ELF-1 (cell line): ENCODE results near the gene UBE2O.

ENCODE experiments used
- DNase-seq: peaks from one replicate; pipeline ENCODE4 v3.0.0-alpha.2; 2016; ENCODE audit warnings: low read depth, low spot score

Gene UBE2O

DNA sequence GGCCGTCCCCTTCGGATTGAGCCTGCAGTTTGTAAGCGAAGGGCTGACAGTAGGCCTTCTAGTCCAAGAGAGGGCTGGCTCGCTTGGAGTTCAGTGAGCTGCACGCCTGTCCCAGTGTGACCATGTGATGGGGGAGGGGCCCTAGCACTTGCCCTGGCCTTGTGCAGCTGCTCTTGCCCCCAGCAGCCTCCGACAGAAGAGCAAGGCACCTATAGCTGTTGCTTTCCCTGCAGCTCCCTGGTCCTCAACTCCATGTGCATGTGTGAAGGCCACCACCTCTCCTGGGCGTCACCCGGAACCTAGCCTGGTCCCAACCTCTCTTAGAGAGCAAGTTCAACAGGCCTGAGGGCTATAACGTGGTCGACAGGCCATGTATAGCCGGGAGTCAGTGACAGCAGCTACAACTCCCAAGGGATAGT lies 62.9 kb downstream of the UBE2O start:
- peak; percentile 47 for DNase-seq

DNA sequence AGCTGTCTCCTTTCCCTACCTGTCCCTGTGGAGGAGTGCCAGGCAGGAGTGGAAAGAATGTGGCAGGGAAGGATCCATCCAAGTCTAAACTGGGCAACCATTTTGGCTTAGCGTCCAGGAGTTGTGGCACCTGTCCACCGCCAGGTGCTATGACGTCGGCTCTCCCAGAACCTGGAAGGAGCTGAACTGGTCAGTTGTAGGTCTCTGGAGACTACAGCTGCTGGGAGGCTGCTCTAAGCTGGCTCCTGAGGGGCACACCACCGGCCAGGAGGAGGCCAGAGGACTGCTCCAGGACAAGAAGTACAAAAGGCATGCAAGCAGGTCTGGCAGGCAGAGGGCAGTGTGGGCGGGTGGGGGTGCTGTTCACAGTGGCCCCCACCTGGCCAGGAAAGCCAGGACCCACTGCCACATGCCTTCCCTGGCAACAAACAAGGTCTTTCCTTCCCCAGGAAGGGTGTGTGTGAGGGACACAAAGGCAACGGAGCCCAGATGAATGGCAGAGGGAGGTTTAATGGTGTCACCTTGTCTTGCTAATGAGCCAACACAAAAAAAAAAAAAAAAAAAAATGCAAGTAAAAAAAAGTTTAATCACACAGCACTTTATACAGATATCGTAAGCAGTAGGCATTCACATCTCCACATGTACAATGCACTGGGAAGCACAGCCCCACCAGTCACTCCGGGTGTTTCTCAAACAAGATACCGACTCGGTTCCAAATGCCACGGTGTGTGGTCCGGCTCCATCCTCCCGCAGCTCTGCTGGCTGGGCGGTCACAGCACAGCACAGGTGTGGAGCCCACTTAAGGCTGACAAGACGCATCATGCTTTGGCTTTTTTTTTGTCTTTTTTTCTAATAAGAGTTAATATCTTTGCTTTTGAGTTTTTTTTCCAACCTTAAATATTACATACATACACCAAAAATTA lies 63.7 kb downstream of the UBE2O start:
- no peak for DNase-seq

DNA sequence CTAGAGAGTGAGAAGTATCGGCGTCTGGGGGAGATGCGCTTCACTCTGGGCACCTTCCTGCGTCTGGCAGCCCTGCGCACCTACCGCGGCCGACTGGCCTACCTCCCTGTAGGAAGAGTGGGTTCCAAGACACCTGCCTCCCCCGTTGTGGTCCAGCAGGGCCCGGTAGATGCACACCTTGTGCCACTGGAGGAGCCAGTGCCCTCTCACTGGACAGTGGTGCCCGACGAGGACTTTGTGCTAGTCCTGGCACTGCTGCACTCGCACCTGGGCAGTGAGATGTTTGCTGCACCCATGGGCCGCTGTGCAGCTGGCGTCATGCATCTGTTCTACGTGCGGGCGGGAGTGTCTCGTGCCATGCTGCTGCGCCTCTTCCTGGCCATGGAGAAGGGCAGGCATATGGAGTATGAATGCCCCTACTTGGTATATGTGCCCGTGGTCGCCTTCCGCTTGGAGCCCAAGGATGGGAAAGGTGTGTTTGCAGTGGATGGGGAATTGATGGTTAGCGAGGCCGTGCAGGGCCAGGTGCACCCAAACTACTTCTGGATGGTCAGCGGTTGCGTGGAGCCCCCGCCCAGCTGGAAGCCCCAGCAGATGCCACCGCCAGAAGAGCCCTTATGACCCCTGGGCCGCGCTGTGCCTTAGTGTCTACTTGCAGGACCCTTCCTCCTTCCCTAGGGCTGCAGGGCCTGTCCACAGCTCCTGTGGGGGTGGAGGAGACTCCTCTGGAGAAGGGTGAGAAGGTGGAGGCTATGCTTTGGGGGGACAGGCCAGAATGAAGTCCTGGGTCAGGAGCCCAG lies 65.8 kb downstream of the UBE2O start:
- DNase-seq, result no peak

DNA sequence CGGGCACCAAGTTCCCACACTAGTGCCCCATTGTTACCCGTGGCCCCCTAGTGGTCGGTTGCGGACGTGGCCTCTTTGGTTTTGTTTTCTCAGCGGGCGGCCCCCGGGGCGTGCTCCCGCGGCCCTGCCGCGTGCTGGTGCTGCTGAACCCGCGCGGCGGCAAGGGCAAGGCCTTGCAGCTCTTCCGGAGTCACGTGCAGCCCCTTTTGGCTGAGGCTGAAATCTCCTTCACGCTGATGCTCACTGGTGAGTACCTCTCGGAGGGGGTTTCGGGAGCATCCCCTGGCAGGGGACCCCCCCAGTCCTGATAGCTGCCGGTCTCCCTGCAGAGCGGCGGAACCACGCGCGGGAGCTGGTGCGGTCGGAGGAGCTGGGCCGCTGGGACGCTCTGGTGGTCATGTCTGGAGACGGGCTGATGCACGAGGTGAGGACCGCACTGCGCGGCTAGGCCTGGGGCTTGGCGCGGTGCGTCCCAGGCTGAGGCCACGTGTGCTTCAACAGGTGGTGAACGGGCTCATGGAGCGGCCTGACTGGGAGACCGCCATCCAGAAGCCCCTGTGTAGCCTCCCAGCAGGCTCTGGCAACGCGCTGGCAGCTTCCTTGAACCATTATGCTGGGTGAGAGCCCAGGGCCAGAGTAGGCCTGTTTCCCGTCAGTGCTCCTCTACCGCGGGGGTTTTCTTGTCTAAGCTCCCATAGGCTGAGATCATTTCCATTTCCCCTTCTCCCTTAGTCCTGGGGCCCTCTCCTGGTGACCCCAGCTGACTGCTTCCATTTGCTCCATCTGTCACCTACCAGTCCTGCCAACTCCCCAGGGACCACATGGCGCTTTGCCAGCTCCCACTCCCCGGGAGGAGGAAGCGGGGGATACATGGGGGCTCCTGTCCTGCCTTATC lies 66.8 kb downstream of the UBE2O start:
- DNase-seq, result peak; percentile 89

DNA sequence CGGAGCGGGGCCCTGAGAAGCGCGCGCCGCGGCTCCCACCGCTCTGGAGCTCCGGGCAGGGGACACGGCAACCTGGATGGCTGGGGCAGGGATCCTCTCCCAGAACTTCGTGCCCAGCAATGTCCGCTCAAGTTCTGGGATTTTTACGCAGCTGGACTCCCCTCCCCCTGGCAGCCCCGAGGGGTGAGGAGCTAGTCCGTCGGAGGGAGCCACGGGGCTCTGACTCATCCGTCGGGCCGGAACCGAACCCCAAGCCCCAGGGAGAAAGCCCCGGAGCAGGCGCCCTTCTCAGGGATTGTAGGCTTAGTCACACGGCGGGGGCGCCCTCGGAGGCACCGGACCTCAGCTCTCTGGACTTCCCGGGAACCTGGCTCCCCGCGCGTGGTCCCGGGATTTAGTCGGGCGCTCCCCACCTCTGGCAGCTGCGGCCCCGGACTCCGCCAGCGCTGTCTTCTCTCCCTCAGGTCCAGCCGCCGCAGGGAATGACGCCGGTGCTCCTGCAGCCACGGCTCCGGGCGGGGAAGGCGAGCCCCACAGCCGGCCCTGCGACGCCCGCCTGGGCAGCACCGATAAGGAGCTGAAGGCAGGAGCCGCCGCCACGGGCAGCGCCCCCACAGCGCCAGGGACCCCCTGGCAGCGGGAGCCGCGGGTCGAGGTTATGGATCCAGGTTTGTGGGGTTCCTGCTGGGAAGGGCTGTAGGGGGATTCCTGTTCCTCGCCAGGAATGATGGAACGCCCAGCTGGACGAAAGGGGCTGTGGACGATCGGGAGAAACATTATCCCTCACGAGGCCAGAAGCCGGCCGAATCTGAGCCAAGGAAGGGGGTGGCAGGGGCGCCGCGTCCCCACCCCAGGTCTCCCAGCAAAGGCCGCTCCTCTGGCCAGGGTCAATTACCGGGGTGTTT lies 67.7 kb downstream of the UBE2O start:
- peak; percentile 54 for DNase-seq

DNA sequence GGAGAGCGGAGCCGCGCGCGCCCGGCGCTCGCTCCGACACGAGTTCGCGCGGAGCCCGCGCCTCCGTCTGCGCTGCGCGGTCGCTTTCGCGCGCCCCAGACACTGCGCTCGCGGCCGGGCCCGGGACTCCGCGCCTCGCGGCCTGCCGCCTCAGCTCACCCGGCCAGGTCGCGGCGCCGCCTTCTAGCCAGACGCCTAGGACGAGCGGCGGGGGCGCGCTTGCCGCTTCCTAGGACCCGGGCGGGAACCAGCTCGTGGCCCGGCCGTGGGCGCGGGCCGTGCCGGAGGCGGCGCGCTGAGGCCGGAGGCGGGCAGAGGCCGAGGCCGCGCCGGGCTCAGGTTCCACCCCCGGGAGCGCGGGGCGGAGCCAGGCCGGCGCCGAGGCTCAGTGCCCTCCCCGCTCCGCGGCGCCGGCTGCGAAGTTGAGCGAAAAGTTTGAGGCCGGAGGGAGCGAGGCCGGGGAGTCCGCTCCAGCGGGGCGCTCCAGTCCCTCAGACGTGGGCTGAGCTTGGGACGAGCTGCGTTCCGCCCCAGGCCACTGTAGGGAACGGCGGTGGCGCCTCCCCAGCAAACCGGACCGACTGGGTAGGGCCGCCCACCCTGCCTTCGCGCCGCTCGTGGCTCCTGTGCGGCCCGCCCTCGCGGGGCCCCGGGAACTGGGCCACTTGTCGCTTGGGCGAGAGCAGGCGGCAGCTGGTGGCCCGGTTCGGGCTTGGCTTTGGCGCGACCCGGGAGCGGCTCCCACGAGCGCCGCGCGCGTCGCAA lies 68.5 kb downstream of the UBE2O start, which contains the start of gene SPHK1:
TSS of gene SPHK1 (plus strand) at position 388 of the 765 bp plus-strand sequence. CDS start 1,036 bp downstream, outside the sequence.
- DNase-seq, result peak; percentile 71

DNA sequence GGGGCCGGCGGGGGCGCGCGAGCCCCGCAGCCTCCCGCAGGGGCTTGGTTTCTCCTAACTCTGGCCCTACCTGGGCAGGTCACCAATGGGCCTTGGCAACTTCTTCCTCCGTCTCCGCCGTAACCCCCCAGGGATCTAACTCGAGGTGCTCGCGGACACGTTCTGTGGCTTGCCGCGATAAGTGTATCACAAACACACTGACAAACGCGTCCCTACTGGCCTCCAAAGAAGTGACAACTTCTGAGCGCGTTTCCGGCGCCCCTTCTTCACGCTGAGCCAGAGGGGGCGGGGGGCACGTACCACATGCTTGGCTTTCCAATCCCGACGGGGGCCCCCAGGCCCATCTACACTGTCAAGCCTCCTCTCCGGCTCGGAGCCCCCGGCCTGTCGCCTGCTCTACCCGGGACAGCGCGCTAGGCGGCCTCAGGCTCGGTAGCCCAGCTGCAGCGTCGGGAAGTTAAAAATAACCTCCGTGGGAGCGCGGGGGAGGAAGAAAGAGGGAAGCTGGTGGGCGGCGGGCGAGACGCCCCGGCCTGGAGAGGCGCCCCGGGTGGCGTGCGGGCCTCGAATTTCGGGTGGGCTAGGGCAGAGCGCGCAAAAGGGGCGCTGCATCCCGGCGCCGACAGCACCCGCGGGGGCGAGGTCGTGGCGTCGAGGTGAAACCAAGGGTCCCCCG lies 69.3 kb downstream of the UBE2O start:
- DNase-seq, result peak; percentile 64

DNA sequence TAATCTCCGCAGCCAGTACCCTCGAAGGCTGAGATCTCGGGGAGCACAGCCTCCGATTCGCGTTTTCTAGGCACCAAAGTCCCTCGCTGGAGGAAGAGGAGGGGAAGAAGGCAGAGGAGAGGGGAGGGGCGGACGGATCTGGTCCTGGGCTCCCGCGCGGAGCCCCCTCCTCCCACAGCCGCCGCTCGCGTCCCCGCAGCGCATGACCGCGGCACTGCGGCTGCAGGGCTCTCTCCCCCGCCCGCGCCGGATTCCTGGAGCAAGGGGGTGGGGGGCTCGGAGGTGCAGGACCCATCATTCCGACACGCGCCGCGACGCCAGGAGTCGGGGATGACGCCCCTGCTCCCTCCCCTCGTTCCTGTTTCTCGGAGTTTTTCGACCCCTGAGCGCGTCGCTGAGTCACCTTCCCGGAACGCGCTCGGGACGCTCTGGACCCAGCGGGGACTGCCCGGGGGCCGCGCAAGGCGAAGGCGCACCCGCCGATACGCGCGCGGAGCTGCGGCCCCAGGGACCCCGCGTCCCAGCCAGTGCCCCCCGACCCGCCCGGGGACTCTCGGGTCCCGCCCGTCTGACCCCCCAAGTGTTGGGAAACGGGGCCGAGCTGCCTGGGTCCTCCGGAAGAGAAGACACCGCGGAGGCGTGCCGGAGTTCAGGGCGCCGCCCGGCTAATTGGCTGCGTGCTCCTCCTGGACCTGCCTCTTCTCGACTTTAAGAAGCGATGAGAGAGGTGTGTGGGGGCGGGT lies 70.0 kb downstream of the UBE2O start:
- DNase-seq, result peak; percentile 79

DNA sequence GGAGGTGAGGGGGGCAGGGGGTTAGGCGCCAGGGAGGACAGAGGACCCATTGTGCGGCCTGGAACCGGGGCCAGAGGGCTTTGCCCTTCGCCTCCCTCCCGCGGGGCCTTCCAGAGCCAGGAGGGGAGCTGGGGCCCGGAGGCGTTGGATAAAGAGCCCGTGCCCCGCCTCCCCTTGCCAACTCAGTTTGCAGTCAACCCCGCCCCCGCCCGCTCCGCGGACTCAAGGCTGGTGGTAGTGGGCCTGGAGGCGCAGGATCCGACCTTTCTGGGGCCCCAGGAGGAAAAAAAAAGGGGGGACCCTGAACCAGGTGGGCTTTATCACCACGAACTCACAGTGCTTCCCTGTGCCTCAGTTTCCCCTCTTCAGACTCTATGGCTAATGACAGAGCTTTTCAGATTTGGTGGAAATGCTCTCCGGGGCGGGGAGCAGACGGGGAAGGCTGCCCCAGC lies 70.6 kb downstream of the UBE2O start:
- peak; percentile 76 for DNase-seq

DNA sequence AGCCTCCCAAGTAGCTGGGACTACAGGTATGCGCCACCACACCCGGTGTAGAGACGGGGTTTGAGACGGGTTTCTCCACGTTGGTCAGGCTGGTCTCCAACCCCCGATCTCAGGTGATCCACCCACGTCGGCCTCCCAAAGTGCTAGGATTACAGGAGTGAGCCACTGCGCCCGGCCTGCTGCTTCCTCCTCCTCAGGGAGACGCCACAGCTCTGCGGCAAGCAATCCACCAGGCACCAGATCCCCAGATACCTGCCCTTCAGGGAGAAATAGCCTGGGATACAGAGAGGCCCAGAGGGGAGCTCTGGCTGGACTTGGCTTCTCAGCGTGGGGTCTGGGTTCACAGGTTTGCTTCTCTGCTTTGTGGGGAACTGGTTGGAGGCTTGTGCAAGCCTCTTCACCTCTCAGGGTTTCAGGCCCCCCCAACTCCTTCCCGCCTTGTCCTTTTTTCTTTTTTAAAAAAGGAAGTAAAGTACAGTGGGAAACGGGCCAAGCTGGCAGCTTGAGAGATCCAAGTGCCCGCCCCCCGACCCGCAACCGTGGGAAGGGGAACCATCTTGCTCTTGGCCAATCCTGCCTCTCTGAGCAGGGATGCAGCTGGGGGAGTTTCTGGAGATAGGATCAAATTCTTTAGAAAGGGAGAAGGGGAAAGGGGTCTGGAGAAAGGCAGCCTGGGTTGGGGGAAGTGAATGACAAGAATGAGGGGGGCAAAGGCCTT lies 71.2 kb downstream of the UBE2O start:
- DNase-seq, result peak; percentile 51

DNA sequence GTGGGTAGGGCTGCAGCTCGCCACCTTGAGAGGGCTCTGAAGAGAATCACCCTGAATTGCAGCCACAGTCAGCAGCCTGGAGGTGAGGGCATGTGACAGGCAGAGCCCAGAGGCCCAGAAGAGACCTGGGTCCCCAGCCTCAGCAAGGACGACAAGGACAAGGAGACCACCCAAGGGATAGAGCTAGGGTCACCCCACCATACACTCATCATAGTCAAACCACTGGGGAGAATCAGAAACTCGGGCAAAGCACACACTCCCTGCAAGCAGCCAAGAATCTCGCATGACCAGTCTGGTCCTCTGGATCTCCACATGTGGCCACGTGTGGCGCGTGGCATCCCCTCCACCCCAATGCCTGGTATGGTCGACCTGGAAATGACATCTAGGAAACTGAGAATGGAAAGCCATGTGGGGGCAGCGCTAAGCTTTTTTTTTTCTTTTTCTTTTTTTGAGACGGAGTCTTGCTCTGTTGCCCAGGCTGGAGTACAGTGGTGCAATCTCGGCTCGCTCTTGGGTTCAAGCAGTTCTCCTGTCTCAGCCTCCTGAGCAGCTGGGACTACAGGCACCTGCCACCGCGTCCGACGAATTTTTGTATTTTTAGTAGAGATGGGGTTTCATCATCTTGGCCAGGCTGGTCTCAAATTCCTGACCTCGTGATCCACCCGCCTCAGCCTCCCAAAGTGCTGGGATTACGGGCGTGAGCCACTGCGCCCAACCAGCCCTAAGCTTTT lies 73.1 kb downstream of the UBE2O start:
- DNase-seq, result no peak

DNA sequence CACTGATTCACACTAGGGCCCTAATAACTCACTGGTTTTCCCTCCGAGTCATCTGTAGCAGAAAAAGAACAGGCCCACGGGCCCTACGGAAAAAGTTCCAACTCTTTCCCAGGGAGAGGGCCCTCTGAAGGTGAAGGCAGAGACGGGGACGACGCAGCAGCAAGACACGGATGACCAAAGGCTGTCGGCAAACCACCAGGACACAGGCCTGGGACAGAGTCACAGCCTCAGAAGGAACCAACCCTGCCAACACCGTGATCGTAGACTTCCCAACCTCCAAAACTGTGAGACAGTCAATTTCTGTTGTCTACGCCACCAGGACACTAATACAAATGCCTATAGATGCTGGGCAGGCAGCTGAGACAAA lies 73.7 kb downstream of the UBE2O start:
- DNase-seq, result no peak

DNA sequence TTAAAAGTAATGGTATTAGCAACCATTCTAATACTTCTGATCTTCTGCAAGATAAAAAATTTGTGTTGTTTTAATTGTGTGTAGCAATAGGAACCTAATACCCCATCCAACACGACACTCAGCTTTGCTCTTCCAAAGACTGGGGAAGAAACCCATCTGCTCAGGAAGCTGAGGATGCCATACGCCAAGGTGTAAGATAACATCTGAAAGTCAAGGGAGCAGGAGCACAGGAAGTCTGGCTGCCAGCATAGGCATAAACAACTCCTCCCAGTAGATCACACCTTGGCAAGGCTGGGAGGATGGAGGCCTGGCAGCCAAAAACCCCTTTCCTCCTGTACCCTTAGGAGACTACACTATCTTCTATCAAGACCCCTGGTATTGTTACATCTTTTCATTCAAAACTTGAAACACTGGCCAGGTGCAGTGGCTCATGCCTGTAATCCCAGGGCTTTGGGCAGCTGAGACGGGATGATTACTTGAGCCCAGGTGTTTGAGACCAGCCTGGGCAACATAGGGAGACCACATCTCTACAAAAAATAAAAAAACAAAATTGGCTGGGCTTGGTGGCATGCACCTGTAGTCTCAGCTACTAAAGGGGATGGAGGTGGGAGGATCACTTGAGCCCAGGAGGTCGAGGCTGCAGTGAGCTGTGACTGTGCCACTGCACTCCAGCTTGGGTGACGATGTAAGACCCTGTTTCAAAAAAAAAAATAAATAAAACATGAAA lies 74.2 kb downstream of the UBE2O start:
- DNase-seq, result no peak

DNA sequence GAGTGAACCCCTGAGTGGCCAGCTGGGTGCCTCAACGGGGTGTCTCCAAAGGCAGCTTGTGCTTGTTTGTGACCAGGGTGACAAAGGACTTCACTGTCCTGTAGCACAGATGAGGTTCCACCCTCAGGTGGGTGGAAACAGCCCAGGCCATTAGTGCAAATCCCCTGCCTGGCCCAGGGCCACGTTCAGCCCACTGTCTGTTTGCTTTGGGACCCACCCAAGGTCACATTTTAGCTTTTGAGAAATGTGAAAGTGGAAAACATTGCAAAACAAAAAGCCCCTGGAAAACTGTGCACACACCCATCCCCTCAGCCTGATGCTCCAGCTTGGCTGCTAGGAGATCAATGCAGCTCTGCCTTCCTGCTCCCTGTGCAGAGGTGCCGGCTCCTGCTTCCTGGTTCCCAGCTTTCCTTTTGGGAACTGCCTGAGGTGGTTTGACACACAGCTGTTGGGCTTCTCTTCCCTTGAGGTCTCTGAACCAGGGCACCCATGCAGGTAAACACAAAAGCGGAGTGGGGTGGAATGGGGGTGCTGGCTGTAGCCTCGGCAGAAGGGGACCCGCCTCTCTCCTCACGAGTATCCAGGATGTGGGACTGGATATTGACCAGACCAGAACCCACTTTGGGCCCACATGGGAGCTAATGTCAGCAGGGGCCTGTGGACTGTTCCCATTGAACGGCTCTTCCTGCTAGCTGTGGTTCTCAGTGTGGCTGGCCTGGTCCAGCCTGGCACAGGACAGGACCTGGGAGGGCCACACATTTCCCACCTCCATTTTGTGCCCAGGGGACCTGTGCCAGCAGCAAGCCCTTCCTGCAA lies 76.4 kb downstream of the UBE2O start:
- no peak for DNase-seq
